ENCODE data around the gene SLC40A1.

Gene SLC40A1

DNA sequence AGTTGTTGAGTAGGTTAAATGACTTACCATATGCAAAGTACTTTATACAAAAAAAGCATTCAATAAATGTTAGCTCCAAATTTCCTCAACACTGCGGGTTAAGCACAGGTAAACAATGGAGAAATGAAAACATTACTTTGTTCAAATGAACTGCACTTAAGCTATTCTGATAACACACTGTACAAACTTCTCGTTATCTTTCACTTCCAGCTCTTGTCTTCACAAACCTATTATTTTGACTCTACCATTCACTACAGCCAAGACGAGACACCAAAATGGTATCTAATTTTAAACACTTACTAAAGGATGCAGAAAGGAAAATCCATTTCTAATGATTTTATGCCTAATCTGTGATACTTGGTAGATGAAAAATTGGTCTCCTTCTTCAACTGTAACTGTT is 43.8 kb downstream of the SLC40A1 start:
- no peak for DNase-seq

DNA sequence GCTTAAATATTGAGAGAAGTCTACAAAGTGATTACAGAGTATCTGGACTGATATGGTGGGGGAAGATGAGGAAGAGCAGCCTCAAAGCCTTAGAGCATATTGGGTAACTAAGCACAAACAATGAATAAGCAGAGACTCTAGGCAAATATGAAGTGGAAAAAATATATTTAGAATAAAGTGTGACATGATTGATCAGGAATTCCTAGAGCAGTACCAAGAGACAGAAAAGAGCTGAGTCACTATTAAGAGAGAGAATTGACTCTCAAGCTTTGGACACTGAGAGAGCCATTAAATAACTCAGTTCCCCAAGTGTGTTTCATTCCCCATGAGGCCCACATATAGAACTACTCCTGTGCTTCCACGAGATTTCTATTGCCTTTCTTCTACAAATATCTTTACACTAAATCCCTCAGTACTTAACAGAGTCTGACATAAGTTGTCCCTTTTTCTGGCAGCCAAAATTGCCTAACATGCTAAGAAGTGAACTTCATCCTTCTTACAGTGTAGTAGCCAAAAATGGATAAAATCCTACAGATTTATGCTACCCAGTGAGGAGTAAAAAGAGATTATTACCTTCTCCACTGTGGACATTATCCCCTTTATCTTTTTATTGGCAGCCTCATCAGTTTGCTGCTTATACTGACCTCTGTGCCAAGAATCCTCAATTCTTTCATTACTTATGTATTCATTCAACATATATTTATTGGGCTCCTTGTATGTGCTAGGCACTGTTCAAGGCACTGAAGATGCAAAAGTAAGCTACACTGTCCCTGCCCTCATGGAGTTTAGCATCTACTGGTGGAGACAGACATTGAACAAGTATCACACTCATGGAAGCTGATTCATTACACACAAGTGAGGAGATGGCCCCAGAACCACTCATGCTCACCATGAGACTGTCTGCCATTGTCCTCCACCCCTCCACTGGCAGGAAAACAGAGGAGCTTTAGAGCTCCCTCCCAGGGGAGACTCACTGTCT is 45.4 kb downstream of the SLC40A1 start:
- DNase-seq, result no peak

DNA sequence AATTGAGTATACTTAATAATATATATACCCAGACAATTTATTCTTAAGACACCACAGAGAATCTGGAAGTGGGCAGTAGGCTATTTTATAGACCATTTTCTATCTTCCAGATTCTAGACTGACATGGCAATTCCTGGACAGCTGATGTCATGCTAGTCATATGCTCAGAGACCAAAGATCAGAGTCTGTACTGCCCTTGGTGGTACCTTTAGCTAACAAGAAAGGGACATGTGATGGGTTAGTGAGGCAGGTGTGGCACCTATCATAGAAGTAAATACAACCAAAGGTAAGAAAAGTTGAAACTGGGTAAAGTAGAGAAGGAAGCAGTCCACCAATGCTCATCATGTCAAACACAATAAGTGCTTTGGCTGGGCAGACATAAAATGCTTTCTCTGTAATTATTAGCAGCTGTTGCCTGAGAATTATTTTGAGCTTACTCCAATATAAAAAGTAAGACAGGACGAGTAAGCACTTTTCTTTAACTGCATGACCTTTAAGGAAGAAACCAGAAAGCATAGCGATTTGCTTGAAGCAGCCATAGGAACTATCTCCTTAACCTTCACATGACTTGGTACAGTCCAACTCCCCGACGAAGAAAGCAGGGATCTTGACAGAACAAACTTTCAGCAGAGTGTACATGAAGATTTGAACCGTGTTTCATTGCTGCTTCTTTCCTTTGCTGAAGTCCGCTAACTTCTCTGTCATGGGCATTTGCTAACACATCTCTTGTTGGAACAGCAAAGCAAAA is 47.1 kb downstream of the SLC40A1 start:
- no peak for DNase-seq

- DNase-seq, result no peak
Observed at GRCh38 chr2:189530965-189531637, 49.5 kb downstream of the SLC40A1 start.

- DNase-seq, result no peak
Observed at GRCh38 chr2:189528617-189529016, 52.0 kb downstream of the SLC40A1 start.

GRCh38 chr2:189527812-189528592 is 52.6 kb downstream of the SLC40A1 start:
- no peak for DNase-seq

GRCh38 chr2:189527041-189527750 is 53.4 kb downstream of the SLC40A1 start:
- DNase-seq, result no peak

- no peak for DNase-seq
Observed at GRCh38 chr2:189526241-189526640, 54.3 kb downstream of the SLC40A1 start.

DNA sequence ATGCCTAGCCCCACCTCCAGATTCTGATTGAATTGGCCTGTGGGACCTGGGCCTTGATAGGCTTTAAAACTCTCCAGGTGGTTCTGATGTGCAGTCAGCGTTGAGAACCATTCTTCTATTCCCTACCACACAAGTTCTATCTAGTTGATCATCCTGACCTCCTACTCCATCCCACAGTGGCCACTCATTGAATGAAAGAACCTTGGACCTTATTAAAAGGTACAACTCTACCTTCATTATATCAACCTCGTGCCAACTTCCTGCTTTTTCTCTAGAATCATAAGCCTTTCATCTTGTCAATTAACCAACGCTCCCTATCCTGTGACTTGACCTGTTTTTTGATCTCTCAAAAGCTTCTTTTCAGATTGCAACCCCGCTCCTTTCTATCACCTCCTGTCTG is 55.8 kb downstream of the SLC40A1 start:
- DNase-seq, result no peak

DNA sequence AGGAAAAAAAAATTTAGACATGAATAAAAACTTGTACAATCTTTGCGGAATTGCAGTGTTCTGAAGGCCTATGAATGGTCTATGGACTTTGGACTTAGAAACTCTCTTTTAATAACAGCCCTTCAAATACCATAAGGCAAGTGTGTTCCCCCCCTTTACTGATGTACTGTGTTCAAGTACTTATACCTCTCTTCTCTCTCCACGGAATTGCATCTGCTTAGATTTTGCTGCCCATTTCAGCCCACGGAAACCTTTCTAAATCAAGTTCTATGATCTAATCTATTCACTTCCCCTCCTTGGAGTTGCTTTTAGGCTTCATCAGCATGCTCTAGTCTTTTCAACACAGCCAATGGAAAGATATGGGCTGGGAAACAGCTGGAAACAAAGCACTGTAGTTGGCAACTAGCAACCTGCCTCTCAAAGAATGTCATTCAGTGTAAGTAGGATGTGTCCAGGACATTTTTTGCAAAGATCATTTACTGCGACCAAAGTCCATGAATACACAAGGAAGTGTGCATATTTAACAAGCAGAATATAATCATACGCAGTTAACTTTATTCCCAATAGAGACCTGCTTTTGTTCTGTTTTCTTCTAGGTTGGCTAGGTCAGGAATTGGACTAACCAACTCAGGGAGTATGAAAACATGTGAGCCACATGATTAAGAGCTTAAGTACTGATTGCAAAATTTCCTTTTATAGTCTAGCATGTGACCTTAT is 58.0 kb downstream of the SLC40A1 start:
- no peak for DNase-seq

GRCh38 chr2:189521699-189522434 is 58.7 kb downstream of the SLC40A1 start:
- DNase-seq, result no peak

GRCh38 chr2:189519631-189520387 is 60.8 kb downstream of the SLC40A1 start:
- no peak for DNase-seq

- DNase-seq, result no peak
Observed at GRCh38 chr2:189517847-189518535, 62.6 kb downstream of the SLC40A1 start.

DNA sequence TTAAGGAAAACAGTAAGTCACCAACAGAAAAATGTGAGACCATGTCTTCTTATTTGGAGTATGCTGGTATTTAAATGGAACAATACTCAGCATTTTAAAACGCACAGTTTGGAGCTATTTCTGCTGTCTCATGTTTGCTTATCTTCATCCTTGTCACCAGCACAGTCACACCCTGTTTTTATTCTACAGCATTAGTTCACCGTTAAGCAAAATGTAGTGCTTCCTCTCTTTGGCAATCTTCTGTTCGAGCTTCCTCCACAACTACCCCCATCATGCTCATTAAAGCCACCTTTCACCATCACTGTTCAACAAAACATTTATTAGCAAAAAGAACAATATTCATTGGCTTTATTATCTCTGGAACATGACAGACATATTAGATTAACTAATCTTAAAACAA is 64.0 kb downstream of the SLC40A1 start:
- DNase-seq, result no peak

- DNase-seq, result no peak
Observed at GRCh38 chr2:189515264-189515663, 65.3 kb downstream of the SLC40A1 start.

DNA sequence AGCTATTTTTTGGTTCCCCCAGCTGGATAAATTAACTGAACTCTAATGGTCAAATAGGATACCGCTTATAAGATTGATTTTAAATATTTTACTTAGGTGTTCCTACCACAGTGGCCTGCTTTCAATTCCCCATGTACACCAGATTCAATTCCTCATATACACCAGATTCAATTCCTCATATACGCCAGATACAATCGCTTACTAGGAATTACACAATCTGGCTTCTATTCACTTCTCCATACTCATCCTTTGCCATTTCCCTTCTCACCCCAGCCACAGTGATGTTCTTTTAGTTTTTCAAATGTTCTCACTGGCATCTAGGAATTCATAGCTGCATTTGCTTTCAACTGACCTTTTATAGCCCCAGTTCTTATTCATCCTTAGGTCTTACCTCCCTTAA is 66.5 kb downstream of the SLC40A1 start:
- no peak for DNase-seq

DNA sequence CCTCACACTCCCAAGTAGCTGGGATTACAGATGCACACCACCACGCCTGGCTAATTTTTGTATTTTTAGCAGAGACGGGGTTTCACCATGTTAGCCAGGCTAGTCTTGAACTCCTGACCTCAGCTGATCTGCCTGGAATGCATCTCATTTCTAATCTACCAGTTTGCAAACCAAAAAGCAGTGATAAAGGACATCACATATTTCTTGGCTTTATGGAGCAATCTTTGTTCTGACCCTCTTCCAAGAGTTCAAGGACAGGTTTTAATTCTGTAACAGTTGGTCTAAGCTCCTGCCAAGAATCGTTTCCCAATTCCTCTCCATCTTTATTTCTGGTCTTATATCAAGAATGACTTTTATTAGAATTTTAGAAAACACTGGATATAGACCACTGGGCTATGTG is 67.7 kb downstream of the SLC40A1 start:
- DNase-seq, result no peak

DNA sequence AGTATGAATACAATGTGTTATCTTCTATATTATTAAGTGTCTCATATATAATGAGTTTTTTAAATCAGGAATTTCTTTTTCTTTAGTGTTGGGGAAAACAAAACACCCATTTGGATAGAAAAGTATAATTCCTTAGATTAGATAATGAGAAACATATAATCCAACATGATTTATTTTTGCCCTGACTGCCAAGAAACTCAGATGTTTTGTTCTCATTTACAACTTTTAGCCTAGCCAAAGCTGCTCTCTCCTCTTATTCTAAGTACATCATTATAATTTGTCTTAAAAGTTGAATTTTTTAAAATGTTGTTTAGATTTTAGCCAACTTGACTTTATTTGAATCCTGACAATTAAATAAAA is 68.6 kb downstream of the SLC40A1 start:
- DNase-seq, result no peak
